PC-3 (cell line): ENCODE measurements around the gene ESYT3. TPM values are rescaled to one million over a fixed set of nuclear protein-coding genes. Genes with fewer than 3 reads are reported as not detected.

ENCODE experiments used
- ATAC-seq: fragments of 200-7000 bp; cut with Tn5 transposase; 2 replicates; pipeline ENCODE4 v1.9.1; 2020; ENCODE audit warnings: mild to moderate bottlenecking, moderate library complexity
- BruUV-seq: library from RNA; stranded (reverse); fragments of 400-500 nt; replicated peaks from 2 replicates; lab custom pipeline; 2021; lab: Mats Ljungman, UMichigan
- CTCF ChIA-PET: fragments of 300-600 bp; sonication (Branson Sonifier 250); formaldehyde crosslinking; loops from one replicate; lab custom pipeline; 2022; ENCODE audit warnings: antibody characterized with exemption; lab: Charles Lee
- POLR2A ChIA-PET: fragments of 300-600 bp; sonication (Branson Sonifier 250); formaldehyde crosslinking; loops from one replicate; lab custom pipeline; 2022; ENCODE audit warnings: antibody characterized with exemption; ENCODE audit not compliant: unreplicated experiment; lab: Charles Lee
- DNase-seq: peaks from one replicate; pipeline ENCODE4 v3.0.0-alpha.2; 2015
- H2AFZ ChIP-seq: fragments of 300-600 bp; sonication (generic); 2 replicates; pipeline ENCODE4 v1.6.0; 2016; ENCODE audit warnings: antibody characterized with exemption, low read length
- H3F3A ChIP-seq: fragments of 300-600 bp; sonication (generic); one replicate; pipeline ENCODE4 v1.6.0; 2017; ENCODE audit warnings: antibody characterized with exemption, low read length, control low read depth, mild to moderate bottlenecking; ENCODE audit not compliant: unreplicated experiment
- H3K27ac ChIP-seq: fragments of 300-600 bp; sonication (generic); 2 replicates; pipeline ENCODE4 v1.5.1; 2016; ENCODE audit warnings: mild to moderate bottlenecking, low read length
- H3K27me3 ChIP-seq: fragments of 300-600 bp; sonication (generic); 2 replicates; pipeline ENCODE4 v1.6.1; 2016; ENCODE audit warnings: low read length, mixed read lengths
- H3K36me3 ChIP-seq: fragments of 300-600 bp; sonication (generic); 2 replicates; pipeline ENCODE4 v1.6.1; 2016; ENCODE audit warnings: low read depth, mixed run types, low read length, mixed read lengths
- H3K4me1 ChIP-seq: fragments of 300-600 bp; sonication (generic); 2 replicates; pipeline ENCODE4 v1.5.1; 2016; ENCODE audit warnings: low read length; ENCODE audit not compliant: insufficient read depth
- H3K4me2 ChIP-seq: fragments of 300-600 bp; sonication (generic); 2 replicates; pipeline ENCODE4 v1.6.0; 2016; ENCODE audit warnings: low read length
- H3K4me3 ChIP-seq: fragments of 300-600 bp; sonication (generic); 2 replicates; pipeline ENCODE4 v1.5.1; 2016; ENCODE audit warnings: mild to moderate bottlenecking, low read length, mixed read lengths
- H3K79me2 ChIP-seq: fragments of 300-600 bp; sonication (generic); 2 replicates; pipeline ENCODE4 v1.6.1; 2017; ENCODE audit warnings: low read length, mixed read lengths
- H3K9ac ChIP-seq: fragments of 300-600 bp; sonication (generic); 2 replicates; pipeline ENCODE4 v1.6.0; 2016; ENCODE audit warnings: mild to moderate bottlenecking, low read length
- H3K9me2 ChIP-seq: fragments of 300-600 bp; sonication (generic); replicated peaks from 2 replicates; pipeline ENCODE4 v1.6.1; 2016; ENCODE audit warnings: mixed run types, low read length, mixed read lengths
- H3K9me3 ChIP-seq: fragments of 300-600 bp; sonication (generic); 2 replicates; pipeline ENCODE4 v1.6.1; 2016; ENCODE audit warnings: low read length, mixed read lengths
- H4K20me1 ChIP-seq: fragments of 300-600 bp; sonication (generic); 2 replicates; pipeline ENCODE4 v1.6.1; 2016; ENCODE audit warnings: low read length, mixed read lengths
- EZH2 ChIP-seq: fragments of 300-600 bp; sonication (generic); IDR thresholded peaks from one replicate; pipeline ENCODE4 v1.6.1; 2017; ENCODE audit warnings: antibody characterized with exemption, mild to moderate bottlenecking, low read length; ENCODE audit not compliant: unreplicated experiment
- EZH2phosphoT487 ChIP-seq: fragments of 300-600 bp; sonication (generic); IDR thresholded peaks from 2 replicates; pipeline ENCODE4 v1.6.1; 2018; ENCODE audit warnings: mild to moderate bottlenecking, antibody characterized with exemption, low read length, borderline replicate concordance
- intact Hi-C: fragments of 100-400 bp; cut with micrococcal nuclease; formaldehyde crosslinking; loops from 2 replicates; pipeline ENCODE4 v1.9.0; 2023
- total RNA-seq: library from RNA; depleted of rRNA; stranded (reverse); fragments of >200 nt; gene quantifications from 2 replicates; pipeline ENCODE4 v1.2.3, GENCODE V29; 2014
- TF ChIP-seq, protein P1 (sequence below): fragments of 300-600 bp; sonication (generic); conservative IDR thresholded peaks from 2 replicates; pipeline ENCODE4 v1.5.1; 2017; ENCODE audit warnings: antibody characterized with exemption, low read depth, mild to moderate bottlenecking, low read length

The ESYT3 gene
- total RNA-seq, 1 experiment from 2014 or later = 1.6 TPM

DNA sequence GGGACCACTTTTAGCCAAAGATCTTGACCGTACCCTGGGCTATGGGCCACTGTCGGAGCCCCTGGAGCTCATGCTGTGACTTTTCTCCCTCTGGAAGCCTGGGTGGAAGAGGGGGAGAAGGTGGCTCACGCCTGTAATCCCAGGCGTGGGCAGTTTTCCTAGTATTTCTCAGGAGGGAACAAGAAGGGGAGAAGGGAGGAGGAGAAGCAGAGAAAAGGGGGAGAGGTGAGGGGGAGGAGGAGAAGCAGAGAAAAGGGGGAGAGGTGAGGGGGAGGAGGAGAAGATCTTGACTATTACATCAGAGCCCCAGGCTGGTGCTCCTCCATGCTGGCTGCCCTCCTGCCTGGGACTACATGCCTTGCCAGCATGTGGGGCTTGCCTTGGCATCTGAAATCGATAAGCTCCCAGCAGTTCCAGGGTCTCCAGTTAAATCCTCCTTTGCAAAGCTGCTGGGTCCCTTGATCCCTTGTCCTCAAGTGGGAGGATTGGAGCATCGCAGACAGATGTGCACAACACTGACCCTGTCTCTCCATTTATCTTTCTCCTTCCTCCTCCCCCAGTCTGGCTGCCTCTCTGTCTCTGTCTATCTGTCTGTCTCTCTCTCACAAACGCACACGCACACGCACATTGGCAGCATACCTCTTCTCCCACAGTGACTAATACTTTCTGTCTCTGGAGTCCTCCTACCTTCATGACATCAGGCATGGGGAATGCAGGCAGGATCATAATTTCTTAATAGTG, 44.4 kb upstream of the ESYT3 start:
- TF ChIP-seq EZH2phosphoT487 (no peak), EZH2 (no peak)
- Histone ChIP-seq H3K9me2 (no peaks in the 10 kb centered on the region), H3K79me2 (no peaks in the 10 kb centered on the region), H3K4me3 (no peak overlapping the region), H3K36me3 (no peaks in the 10 kb centered on the region), H3K4me1 (peaks cover 17% of the 10 kb centered on the region), H3K27ac (peak overlapping the region; percentile 41), H3K27me3 (no peaks in the 10 kb centered on the region), H3K9me3 (no peaks in the 10 kb centered on the region), H3K9ac (no peak overlapping the region), H3F3A (no peaks in the 10 kb centered on the region), H2AFZ (peak overlapping the region; percentile 55; the same call in 1 of the 2 replicates), H3K4me2 (peak overlapping the region; percentile 70), H4K20me1 (no peaks in the 10 kb centered on the region)
- ATAC-seq (peak; percentile 93), DNase-seq (peak; percentile 83)
- ChIA-PET CTCF (interaction anchor here (0.5 kb wide), 1 partner anchor 32 kb away, joined by 3 read pairs; no protein-coding TSS in a partner anchor), POLR2A (no interaction called here)
- intact Hi-C loops = loop anchor here (5.0 kb wide), 2 partner anchors 43 to 58 kb away; partner anchors contain the start of gene MRAS
- no TSS peak for BruUV-seq

DNA sequence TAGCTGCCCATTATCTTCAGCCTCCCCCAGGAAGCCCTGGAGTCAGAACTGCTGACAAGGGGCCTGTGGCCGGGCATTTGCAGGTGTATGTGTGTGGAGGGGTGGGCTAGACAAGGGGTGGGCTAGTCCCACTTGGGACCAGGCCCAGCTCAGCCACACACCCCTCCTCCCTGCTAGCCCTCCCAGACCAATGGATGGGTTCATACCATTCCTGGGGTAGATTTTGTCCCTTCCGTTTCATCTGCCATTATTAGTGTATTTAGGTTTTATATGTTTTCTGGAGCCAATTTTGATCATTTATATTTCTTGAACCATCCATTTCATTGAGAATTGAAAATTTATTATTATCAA, 43.9 kb upstream of the ESYT3 start:
- H3K79me2 ChIP-seq = no peaks in the 10 kb centered on the region
- H3K4me1 ChIP-seq = peaks cover 17% of the 10 kb centered on the region
- BruUV-seq = no TSS peak
- no peaks in the 10 kb centered on the region for H3K9me2 ChIP-seq
- H2AFZ ChIP-seq = no peak overlapping the region
- no peak for TF ChIP-seq EZH2phosphoT487
- TF ChIP-seq, protein P1, sequence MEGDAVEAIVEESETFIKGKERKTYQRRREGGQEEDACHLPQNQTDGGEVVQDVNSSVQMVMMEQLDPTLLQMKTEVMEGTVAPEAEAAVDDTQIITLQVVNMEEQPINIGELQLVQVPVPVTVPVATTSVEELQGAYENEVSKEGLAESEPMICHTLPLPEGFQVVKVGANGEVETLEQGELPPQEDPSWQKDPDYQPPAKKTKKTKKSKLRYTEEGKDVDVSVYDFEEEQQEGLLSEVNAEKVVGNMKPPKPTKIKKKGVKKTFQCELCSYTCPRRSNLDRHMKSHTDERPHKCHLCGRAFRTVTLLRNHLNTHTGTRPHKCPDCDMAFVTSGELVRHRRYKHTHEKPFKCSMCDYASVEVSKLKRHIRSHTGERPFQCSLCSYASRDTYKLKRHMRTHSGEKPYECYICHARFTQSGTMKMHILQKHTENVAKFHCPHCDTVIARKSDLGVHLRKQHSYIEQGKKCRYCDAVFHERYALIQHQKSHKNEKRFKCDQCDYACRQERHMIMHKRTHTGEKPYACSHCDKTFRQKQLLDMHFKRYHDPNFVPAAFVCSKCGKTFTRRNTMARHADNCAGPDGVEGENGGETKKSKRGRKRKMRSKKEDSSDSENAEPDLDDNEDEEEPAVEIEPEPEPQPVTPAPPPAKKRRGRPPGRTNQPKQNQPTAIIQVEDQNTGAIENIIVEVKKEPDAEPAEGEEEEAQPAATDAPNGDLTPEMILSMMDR = no peak
- no peak for TF ChIP-seq EZH2
- no peaks in the 10 kb centered on the region for H3K27me3 ChIP-seq
- H3K4me2 ChIP-seq = peak overlapping the region; percentile 70
- H3K9ac ChIP-seq = no peak overlapping the region
- ChIA-PET POLR2A (no interaction called here), CTCF (interaction anchor here (0.5 kb wide), 1 partner anchor 32 kb away, joined by 3 read pairs; no protein-coding TSS in a partner anchor)
- intact Hi-C loops = loop anchor here (5.0 kb wide), 2 partner anchors 43 to 58 kb away; partner anchors contain the start of gene MRAS
- H3K36me3 ChIP-seq = no peaks in the 10 kb centered on the region
- DNase-seq (no peak), ATAC-seq (no peak)
- no peaks in the 10 kb centered on the region for H4K20me1 ChIP-seq
- H3K27ac ChIP-seq = no peak overlapping the region
- no peaks in the 10 kb centered on the region for H3K9me3 ChIP-seq
- no peaks in the 10 kb centered on the region for H3F3A ChIP-seq
- no peak overlapping the region for H3K4me3 ChIP-seq

DNA sequence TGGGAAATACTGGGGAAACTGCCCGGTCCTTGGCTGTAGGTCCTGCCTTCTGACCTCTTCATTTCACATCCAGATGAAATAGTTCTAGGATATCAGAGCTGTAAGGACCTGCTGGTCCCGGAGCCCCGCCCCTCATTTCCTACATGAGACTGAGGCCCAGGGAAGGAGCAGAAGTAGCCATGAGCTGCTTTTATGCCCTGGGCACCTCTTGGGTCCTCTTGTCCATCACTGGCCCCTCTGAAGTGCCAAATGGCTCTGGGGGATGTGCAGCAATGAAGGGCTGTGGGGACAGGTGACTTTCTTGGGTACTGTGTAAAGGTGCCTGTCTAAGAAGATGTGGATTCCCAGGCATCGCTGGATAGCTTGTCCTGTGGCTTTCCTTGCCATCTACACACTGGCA, 40.3 kb upstream of the ESYT3 start:
- Histone ChIP-seq H3K9ac (no peak overlapping the region), H3K9me2 (no peaks in the 10 kb centered on the region), H3K4me3 (no peak overlapping the region), H3K4me2 (no peak overlapping the region), H3K4me1 (peaks cover 17% of the 10 kb centered on the region), H3K79me2 (no peaks in the 10 kb centered on the region), H3K36me3 (no peaks in the 10 kb centered on the region), H3K27ac (no peak overlapping the region), H3F3A (no peaks in the 10 kb centered on the region), H2AFZ (no peak overlapping the region), H4K20me1 (no peaks in the 10 kb centered on the region), H3K9me3 (no peaks in the 10 kb centered on the region), H3K27me3 (no peaks in the 10 kb centered on the region)
- intact Hi-C loops = loop anchor here (5.0 kb wide), 2 partner anchors 47 to 62 kb away; partner anchors contain the start of gene MRAS
- no peak for DNase-seq
- ChIA-PET POLR2A (no interaction called here), CTCF (no interaction called here)
- ATAC-seq = no peak
- TF ChIP-seq, protein P1 = no peak
- TF ChIP-seq EZH2 (no peak), EZH2phosphoT487 (no peak)
- BruUV-seq = no TSS peak
